Ectodermal cell (in vitro differentiated cells): Measurements from ENCODE around the gene NACC2.
"Not testable (repeated sequence)": the region's sequence is repeated elsewhere in the genome, so short reads cannot be mapped to it uniquely, and the experiment has no call there.

ENCODE experiments used
- H3K27ac ChIP-seq: 2 replicates; pipeline ENCODE4 v1.7.0; 2013; ENCODE audit warnings: mild to moderate bottlenecking, low read depth, low read length; ENCODE audit not compliant: insufficient read depth, poor library complexity, severe bottlenecking
- H3K27me3 ChIP-seq: 2 replicates; pipeline ENCODE4 v1.7.0; 2013; ENCODE audit warnings: mild to moderate bottlenecking, low read length; ENCODE audit not compliant: insufficient read depth, control insufficient read depth, poor library complexity, severe bottlenecking
- H3K36me3 ChIP-seq: one replicate; pipeline ENCODE4 v1.7.0; 2013; ENCODE audit warnings: low read length; ENCODE audit not compliant: control insufficient read depth, insufficient read depth
- H3K4me1 ChIP-seq: one replicate; pipeline ENCODE4 v1.7.0; 2013; ENCODE audit warnings: low read length; ENCODE audit not compliant: control insufficient read depth, insufficient read depth
- H3K4me3 ChIP-seq: 2 replicates; pipeline ENCODE4 v1.7.0; 2013; ENCODE audit warnings: low read depth, low read length, control low read depth; ENCODE audit not compliant: insufficient read depth
- H3K9me3 ChIP-seq: 2 replicates; pipeline ENCODE4 v1.7.0; 2013; ENCODE audit warnings: mild to moderate bottlenecking, low read length, moderate library complexity; ENCODE audit not compliant: control insufficient read depth
- WGBS, 2 experiments: methylation state at CpG; one replicate each; pipeline ENCODE4 v1.1.7; 2013; ENCODE audit warnings: missing lambda C conversion rate in 2 of 2; 5-methylcytosine and 5-hydroxymethylcytosine counted together

The NACC2 gene

GRCh38 chr9:136062657-136063439 is 32.2 kb downstream of the NACC2 start:
- no peaks in the 10 kb centered on the region for H3K36me3 ChIP-seq
- H3K9me3 ChIP-seq: no peaks in the 10 kb centered on the region
- H3K4me1 ChIP-seq: no peaks in the 10 kb centered on the region
- no peaks in the 10 kb centered on the region for H3K27me3 ChIP-seq
- WGBS, 2 experiments: 88 to 91% methylated on average over 22 of the region's 22 CpGs
- no peak overlapping the region for H3K4me3 ChIP-seq
- no peak overlapping the region for H3K27ac ChIP-seq

DNA sequence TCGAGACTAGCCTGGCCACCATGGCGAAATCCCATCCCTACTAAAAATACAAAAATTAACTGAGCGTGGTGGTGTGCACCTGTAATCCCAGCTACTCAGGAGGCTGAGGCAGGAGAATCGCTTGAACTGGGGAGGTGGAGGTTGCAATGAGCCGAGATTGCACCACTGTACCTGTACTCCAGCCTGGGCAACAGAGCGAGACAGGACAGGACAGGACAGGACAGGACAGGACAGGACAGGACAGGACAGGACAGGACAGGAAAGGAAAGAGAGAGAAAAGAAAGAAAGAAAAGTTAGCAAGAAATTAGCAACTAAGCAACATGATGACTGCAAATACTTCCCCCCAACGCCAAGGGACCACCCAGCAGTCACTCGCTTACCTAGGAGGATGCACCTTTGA is 33.2 kb downstream of the NACC2 start:
- not testable (repeated sequence) for H3K4me1 ChIP-seq, H3K4me3 ChIP-seq, H3K27me3 ChIP-seq, H3K27ac ChIP-seq, H3K9me3 ChIP-seq, H3K36me3 ChIP-seq
- WGBS, 2 experiments: 89 to 94% methylated on average over 8 of the region's 8 CpGs

GRCh38 chr9:136061405-136061804 is 33.7 kb downstream of the NACC2 start:
- WGBS, 2 experiments: 94 to 96% methylated on average over 11 of the region's 11 CpGs
- H3K27me3 ChIP-seq: no peaks in the 10 kb centered on the region
- no peak overlapping the region for H3K4me3 ChIP-seq
- no peak overlapping the region for H3K27ac ChIP-seq
- no peaks in the 10 kb centered on the region for H3K4me1 ChIP-seq
- H3K36me3 ChIP-seq: no peaks in the 10 kb centered on the region
- H3K9me3 ChIP-seq: no peaks in the 10 kb centered on the region

DNA sequence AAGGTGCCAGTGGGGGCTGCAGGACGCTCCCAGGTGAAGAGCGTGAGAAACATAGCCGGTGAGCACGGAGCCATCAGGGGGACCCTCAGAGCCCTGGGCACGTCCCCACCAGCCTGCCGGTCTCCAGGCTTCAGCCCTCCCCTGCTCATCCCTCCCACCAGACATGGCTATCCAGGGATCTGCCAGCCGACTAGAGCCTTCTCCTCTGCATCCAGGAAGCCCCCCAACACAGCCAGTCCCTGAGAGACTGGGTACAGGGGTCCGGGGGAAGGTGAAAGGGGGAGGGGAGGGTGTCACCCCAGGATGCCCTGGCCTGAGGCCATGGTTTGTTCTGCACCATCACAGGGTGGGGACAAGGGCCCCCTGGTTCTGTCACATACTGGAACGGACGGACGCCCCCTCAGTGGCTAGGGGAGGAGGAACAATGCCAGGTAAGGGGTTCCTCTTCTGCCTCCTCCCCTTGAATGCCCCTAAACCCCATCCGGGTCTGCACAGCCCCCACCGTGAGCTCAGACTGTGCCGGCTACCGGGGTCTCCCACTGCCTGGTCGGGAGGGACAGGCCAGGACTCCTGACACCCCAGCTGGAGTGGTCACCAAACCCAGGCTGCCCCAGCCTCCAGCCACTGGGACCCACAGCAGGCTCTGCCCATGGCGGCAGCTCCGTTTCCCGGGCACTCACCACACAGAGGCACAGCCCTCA is 34.3 kb downstream of the NACC2 start:
- no peaks in the 10 kb centered on the region for H3K9me3 ChIP-seq
- H3K4me3 ChIP-seq: no peak overlapping the region
- no peak overlapping the region for H3K27ac ChIP-seq
- H3K36me3 ChIP-seq: no peaks in the 10 kb centered on the region
- H3K27me3 ChIP-seq: no peaks in the 10 kb centered on the region
- WGBS, 2 experiments: 90 to 91% methylated on average over 19 of the region's 19 CpGs
- H3K4me1 ChIP-seq: no peaks in the 10 kb centered on the region

- Histone ChIP-seq H3K4me1 (peaks cover 5% of the 10 kb centered on the region), H3K36me3 (no peaks in the 10 kb centered on the region), H3K9me3 (no peaks in the 10 kb centered on the region), H3K4me3 (no peak overlapping the region), H3K27me3 (no peaks in the 10 kb centered on the region), H3K27ac (no peak overlapping the region)
- 93 to 94% methylated on average over 29 of the region's 29 CpGs for WGBS, 2 experiments
Observed at GRCh38 chr9:136059851-136060670, 35.0 kb downstream of the NACC2 start.

DNA sequence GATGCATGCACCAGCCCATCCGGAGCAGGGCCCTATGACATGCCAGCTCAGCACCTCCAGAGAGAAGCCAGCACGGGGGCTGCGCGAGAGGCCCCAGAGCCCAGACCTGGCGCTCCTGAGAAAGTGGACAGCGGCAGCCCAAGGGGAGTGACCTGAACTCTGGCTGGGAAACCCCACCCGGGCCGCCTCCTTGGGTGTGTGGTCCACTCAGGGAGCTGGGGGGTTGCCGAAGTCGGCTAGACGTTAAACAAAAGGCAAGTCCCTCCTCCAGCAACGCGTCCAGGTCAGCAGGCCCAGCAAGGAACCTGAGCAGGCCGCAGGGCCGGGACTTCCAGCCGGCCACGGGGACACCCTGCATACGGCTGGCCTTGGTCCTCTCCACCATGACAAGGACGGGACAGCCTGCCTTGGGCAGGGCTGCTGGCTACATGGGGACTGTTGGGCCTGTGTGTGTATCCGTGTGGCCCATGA is 35.7 kb downstream of the NACC2 start:
- Histone ChIP-seq H3K4me1 (peaks cover 6% of the 10 kb centered on the region), H3K4me3 (no peak overlapping the region), H3K36me3 (no peaks in the 10 kb centered on the region), H3K9me3 (no peaks in the 10 kb centered on the region), H3K27ac (no peak overlapping the region), H3K27me3 (no peaks in the 10 kb centered on the region)
- WGBS, 2 experiments: 81 to 84% methylated on average over 20 of the region's 20 CpGs

GRCh38 chr9:136058801-136059302 is 36.2 kb downstream of the NACC2 start:
- Histone ChIP-seq H3K4me3 (no peak overlapping the region), H3K27ac (no peak overlapping the region), H3K27me3 (no peaks in the 10 kb centered on the region), H3K4me1 (peaks cover 10% of the 10 kb centered on the region), H3K9me3 (no peaks in the 10 kb centered on the region), H3K36me3 (no peaks in the 10 kb centered on the region)
- 95% methylated on average over 12 of the region's 12 CpGs for WGBS, 2 experiments

- no peaks in the 10 kb centered on the region for H3K9me3 ChIP-seq
- WGBS, 2 experiments: 91 to 94% methylated on average over 13 of the region's 13 CpGs
- H3K27me3 ChIP-seq: no peaks in the 10 kb centered on the region
- no peaks in the 10 kb centered on the region for H3K36me3 ChIP-seq
- peaks cover 18% of the 10 kb centered on the region for H3K4me1 ChIP-seq
- H3K4me3 ChIP-seq: no peak overlapping the region
- no peak overlapping the region for H3K27ac ChIP-seq
Observed at GRCh38 chr9:136058084-136058483, 37.0 kb downstream of the NACC2 start.

GRCh38 chr9:136057236-136058081 is 37.6 kb downstream of the NACC2 start:
- Histone ChIP-seq H3K9me3 (no peaks in the 10 kb centered on the region), H3K36me3 (no peaks in the 10 kb centered on the region), H3K4me3 (no peak overlapping the region), H3K27me3 (peaks cover under 1% of the 10 kb centered on the region), H3K27ac (no peak overlapping the region), H3K4me1 (peaks cover 24% of the 10 kb centered on the region)
- 82% methylated on average over 30 of the region's 30 CpGs for WGBS, 2 experiments
